Measurements from ENCODE around the gene GNL1. TPM values are rescaled to one million over a fixed set of nuclear protein-coding genes. Genes with fewer than 3 reads are reported as not detected.

Gene GNL1
- total RNA-seq, 1 donor from 2014 or later: 67.1 TPM

DNA sequence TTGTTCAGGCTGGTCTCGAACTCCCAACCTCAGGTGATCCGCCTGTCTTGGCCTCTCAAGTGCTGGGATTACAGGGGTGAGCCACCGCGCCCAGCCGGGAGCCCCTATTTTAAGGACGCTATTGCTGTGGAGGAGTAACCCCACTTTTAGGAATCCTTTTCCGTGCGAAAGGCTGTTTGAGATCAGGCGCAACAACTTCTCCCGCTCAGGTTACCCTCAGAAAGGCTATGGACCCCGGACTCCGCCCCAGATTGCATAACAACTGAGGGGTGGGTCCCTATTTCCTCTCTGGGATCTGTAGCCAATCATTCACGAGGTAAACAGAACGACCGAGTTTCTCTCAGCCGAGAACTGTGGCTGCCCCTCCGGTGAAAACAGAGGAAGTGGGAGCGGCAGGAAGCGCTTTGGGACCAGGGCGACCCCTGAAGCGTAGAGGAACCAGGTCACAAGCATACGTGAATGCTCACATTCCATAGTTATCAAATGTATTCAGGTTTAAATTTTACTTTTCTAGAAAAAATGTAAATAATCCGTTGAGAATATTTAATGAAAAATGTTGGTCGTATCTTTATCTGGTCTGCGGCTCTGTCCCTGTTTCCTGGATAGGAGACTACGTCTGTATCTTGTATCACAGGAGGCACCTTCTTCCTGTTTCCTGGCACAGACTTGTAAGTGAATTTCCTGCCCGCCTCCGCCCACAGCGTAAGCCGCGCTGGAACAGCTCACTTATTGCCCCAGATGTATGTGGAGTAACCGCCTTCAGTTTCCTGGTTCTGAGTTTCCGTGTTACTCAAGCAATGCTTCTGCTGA is 40.1 kb downstream of the GNL1 start:
- no peaks in the 10 kb centered on the region for H3K4me1 Mint-ChIP-seq (ENCODE audit: unreplicated experiment)
- H3K36me3 Mint-ChIP-seq: no peaks in the 10 kb centered on the region
- H3K9me3 Mint-ChIP-seq: no peaks in the 10 kb centered on the region
- peaks cover 25% of the 10 kb centered on the region for H3K27me3 Mint-ChIP-seq
- H3K4me3 Mint-ChIP-seq: peak overlapping the region; percentile 95
- peak overlapping the region; percentile 99 for H3K27ac Mint-ChIP-seq
- TF ChIP-seq, protein P1, sequence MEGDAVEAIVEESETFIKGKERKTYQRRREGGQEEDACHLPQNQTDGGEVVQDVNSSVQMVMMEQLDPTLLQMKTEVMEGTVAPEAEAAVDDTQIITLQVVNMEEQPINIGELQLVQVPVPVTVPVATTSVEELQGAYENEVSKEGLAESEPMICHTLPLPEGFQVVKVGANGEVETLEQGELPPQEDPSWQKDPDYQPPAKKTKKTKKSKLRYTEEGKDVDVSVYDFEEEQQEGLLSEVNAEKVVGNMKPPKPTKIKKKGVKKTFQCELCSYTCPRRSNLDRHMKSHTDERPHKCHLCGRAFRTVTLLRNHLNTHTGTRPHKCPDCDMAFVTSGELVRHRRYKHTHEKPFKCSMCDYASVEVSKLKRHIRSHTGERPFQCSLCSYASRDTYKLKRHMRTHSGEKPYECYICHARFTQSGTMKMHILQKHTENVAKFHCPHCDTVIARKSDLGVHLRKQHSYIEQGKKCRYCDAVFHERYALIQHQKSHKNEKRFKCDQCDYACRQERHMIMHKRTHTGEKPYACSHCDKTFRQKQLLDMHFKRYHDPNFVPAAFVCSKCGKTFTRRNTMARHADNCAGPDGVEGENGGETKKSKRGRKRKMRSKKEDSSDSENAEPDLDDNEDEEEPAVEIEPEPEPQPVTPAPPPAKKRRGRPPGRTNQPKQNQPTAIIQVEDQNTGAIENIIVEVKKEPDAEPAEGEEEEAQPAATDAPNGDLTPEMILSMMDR (conservative IDR thresholded peaks at IDR 0.05): no peak
- DNase-seq (ENCODE audit: extremely low spot score, unreplicated experiment): peak; percentile 77

DNA sequence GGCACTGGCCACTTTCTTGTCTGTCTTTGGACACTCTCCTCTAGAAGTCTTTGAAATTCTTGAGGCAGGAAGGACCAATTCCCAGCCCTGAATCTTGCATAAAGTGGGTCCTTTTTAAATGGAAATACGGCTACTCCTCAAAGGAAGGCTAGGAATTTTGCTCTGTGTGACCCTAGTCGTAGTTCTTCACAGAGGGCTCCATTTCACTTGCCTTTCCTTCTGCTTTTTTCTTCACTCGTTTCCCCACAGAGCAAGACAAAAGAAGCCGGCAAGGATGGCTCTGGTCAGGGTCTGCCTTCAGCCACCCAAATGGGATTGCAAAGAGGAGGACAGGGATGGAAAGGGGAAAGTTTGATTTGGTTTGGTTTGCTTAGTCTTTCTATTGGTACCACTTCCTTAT is 41.2 kb downstream of the GNL1 start:
- H3K4me1 Mint-ChIP-seq (ENCODE audit: unreplicated experiment): no peaks in the 10 kb centered on the region
- TF ChIP-seq, protein P1 (conservative IDR thresholded peaks at IDR 0.05): no peak
- H3K4me3 Mint-ChIP-seq: peak overlapping the region; percentile 84
- no peaks in the 10 kb centered on the region for H3K36me3 Mint-ChIP-seq
- peak overlapping the region; percentile 99 for H3K27ac Mint-ChIP-seq
- no peak for DNase-seq (ENCODE audit: extremely low spot score, unreplicated experiment)
- peaks cover 29% of the 10 kb centered on the region for H3K27me3 Mint-ChIP-seq
- H3K9me3 Mint-ChIP-seq: no peaks in the 10 kb centered on the region

DNA sequence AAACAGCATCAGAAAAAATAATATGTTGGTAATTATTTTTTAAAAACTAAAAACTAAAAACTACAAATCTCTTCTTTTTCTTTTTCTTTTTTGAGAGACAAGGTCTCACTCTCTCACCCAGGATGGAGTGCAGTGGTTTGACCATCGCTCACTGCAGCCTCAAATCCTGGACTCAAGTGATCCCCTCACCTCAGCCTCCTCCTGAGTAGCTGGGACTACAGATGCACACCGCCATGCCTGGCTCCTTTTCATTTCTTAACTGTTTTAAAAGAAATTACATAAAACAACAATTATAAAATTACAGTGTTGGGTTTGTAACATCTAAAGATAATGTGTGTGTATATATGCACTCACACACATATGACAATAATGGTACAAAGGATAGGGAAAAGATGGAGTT is 42.8 kb downstream of the GNL1 start:
- H3K4me1 Mint-ChIP-seq (ENCODE audit: unreplicated experiment): no peaks in the 10 kb centered on the region
- no peak overlapping the region for H3K27ac Mint-ChIP-seq
- no peaks in the 10 kb centered on the region for H3K36me3 Mint-ChIP-seq
- peaks cover 32% of the 10 kb centered on the region for H3K27me3 Mint-ChIP-seq
- H3K9me3 Mint-ChIP-seq: no peaks in the 10 kb centered on the region
- H3K4me3 Mint-ChIP-seq: no peak overlapping the region
- TF ChIP-seq, protein P1 (conservative IDR thresholded peaks at IDR 0.05): no peak
- no peak for DNase-seq (ENCODE audit: extremely low spot score, unreplicated experiment)

DNA sequence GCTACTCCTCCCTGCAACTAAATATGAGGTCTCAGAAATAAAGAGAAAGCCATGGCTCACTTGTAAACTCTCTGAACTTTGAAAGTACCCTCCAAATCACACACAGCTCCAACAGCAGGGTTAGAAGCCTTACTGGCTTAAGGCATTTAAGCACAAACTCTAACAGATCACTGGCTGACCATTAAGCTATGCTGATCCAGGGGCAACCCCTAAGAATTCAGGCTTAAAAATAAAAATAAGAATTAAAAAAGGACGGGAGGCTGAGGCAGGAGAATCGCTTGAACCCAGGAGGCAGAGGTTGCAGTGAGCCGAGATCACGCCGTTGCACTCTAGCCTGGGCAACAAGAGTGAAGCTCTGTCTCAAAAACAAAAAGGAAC is 45.1 kb downstream of the GNL1 start:
- no peak for DNase-seq (ENCODE audit: extremely low spot score, unreplicated experiment)
- Mint-ChIP-seq H3K4me1 (ENCODE audit: unreplicated experiment) (no peaks in the 10 kb centered on the region), H3K27me3 (peaks cover 39% of the 10 kb centered on the region), H3K9me3 (no peaks in the 10 kb centered on the region), H3K4me3 (no peak overlapping the region), H3K27ac (no peak overlapping the region), H3K36me3 (no peaks in the 10 kb centered on the region)
- TF ChIP-seq, protein P1 (conservative IDR thresholded peaks at IDR 0.05): no peak

DNA sequence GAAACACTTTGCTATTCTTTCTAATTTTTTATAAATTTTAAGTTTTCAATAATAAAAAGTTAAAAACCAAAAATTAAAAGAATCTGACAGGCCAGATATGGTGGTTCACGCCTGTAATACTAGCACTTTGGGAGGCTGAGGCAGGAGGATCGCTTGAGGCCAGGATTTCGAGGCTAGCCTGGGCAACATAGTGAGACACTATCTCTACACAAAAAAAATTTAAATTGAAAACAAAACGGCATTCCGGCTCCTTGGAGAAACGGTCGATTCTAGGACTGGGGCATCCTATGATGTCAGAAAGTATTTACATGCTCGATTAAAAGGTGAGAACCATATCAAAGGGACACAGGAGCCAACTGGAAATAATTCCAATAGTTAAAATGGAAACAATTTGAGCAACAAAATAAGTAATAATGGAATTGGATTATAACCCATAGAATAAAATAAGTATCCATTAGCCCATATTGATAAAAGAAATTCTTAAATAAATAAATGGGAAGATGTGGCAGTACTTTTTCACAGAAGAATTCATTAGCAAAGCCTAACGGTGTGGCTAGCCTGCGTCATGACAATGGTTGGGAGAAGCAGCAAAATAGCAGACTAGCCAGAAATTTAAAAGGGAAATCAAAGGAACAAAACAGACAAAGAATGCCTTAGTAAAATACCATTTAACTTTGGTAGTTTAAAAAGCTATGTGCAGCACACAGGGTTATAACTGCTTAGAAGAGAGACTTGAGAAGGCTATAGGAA is 45.7 kb downstream of the GNL1 start:
- peaks cover 35% of the 10 kb centered on the region for H3K27me3 Mint-ChIP-seq
- no peaks in the 10 kb centered on the region for H3K36me3 Mint-ChIP-seq
- H3K4me3 Mint-ChIP-seq: no peak overlapping the region
- no peak overlapping the region for H3K27ac Mint-ChIP-seq
- H3K4me1 Mint-ChIP-seq (ENCODE audit: unreplicated experiment): no peaks in the 10 kb centered on the region
- TF ChIP-seq, protein P1 (conservative IDR thresholded peaks at IDR 0.05): no peak
- H3K9me3 Mint-ChIP-seq: no peaks in the 10 kb centered on the region
- no peak for DNase-seq (ENCODE audit: extremely low spot score, unreplicated experiment)
